ENCODE data around the gene PPP4R1.

The PPP4R1 gene

DNA sequence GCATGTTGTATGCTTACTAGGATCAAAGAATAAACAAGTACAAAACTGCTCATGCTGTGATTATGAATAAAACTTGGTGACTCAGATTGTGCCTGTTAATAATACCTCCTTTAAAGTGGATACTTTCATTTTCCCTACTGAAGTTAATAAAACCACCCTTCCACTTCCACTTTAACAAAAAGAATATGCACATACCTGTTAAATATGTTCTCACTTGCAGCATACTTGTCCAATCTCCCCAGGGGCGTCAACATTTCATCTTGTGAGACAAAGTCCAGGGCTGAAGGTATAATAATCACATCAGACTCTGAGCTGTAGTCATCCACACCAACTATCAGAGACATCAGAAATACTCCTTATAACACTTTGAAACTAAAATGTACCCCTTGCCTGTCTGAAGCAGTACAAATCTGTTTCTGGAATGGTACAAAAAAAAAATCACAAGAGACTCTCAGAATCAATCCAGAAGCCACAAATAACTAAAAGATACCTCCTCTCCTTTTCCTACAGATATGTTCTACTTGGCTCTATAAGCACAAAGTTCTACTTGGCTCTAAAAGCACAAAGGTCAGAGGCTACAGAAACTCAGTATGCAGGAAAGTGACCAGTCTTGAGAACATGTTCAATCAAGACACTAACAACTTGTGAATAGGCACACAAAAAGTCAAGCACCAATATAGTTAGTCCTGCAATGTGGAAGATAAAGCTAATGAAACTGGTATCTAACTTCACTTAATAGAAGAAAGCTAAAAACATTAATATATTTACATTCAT lies 19.3 kb downstream of the PPP4R1 start:
- no peak for DNase-seq (ENCODE audit: low read depth)

DNA sequence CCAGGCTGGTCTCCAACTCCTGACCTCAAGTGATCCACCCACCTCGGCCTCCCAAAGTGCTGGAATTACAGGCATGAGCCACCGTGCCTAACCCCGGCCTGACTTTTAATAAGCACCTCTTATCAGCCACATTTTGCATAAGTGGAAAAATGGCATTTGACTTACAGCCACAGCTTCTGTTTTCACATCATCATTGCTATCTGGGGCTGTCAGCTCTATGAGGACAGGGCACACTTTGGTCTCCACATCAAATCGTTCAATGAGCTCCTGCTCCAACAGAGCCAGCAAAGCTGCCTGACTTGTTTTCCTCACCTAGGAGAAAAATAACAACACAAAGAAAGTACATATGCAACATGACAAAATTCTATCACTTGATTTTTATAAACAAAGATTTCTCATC lies 26.4 kb downstream of the PPP4R1 start:
- no peak for DNase-seq (ENCODE audit: low read depth)

DNA sequence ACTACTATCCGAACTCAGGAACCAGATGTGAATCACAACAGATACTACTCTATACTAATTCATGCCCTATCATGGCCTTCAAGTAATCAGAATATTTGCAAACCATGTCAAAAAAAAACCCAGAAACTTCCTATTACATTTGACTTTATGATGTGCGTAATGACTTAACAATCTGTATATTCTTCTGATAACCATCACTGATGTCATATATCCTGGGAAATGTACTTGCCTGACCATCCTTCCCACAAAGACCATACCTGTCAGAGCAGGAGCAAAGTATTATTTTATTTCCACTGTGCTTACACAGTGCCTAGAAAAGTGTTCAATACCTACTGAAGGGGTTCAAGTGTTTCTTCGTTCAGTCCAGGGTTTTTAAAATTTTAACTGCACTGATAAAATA lies 27.5 kb downstream of the PPP4R1 start:
- DNase-seq (ENCODE audit: low read depth), result no peak

DNA sequence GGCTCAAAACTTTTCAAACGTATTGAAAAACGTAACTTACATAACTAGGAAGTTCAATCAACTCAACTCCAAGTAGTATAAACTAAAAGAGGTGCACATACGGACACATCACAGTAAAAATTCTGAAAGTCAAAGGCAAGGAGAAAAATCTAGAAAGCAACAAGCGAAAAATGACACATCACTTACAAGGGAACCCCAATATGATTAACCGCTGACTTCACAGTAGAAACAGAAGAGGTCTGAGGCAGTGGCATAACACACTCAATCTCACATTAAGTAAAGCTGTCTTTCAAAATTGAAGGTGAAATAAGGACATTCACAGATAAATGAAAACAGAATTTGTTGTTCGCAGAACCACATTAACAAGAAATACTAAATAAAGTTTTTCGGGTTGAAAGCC lies 32.7 kb downstream of the PPP4R1 start:
- no peak for DNase-seq (ENCODE audit: low read depth)

GRCh38 chr18:9578306-9578705 lies 36.1 kb downstream of the PPP4R1 start:
- no peak for DNase-seq (ENCODE audit: low read depth)

DNA sequence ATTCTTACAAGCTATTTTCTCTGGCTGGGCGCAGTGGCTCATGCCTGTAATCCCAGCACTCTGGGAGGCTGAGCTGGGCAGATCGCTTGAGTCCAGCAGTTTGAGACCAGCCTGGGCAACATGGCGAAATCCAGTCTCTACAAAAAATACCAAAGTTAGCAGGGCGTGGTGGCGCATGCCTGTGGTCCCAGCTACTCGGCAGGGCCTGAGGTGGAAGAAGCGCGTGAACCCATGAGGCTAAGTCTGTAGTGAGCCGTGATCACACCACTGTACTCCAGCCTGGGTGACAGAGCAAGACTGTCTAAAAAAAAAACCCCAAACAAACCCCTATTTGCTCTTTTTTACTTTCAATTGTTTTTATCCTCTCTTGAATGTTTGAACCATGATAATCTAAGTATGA lies 37.0 kb downstream of the PPP4R1 start:
- DNase-seq (ENCODE audit: low read depth), result no peak

GRCh38 chr18:9575558-9575957 lies 38.8 kb downstream of the PPP4R1 start:
- peak; percentile 69 for DNase-seq (ENCODE audit: low read depth)

GRCh38 chr18:9574473-9575115 lies 39.8 kb downstream of the PPP4R1 start:
- DNase-seq (ENCODE audit: low read depth), result no peak

GRCh38 chr18:9571546-9571945 lies 42.8 kb downstream of the PPP4R1 start:
- DNase-seq (ENCODE audit: low read depth), result no peak

- no peak for DNase-seq (ENCODE audit: low read depth)
These were observed 44.1 kb downstream of the PPP4R1 start for GRCh38 chr18:9570255-9570654.

DNA sequence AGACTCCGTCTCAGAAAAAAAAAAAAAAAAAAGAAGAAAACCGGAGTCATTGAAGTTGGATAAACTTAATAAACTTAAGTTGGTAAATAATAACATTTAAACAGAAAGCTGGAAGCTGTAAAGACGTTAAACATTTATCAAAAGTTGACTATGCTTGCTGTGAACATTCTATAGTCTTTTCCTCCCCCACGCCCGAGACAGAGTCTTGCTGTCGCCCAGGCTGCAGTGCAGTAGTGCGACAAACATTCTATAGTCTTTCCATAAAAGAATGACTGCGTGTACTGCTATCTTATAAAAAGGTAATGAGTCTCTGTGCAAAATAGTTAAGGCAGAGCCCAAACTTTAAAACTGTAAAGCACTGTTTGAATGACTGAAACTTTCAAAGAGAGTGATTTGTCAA lies 45.2 kb downstream of the PPP4R1 start:
- no peak for DNase-seq (ENCODE audit: low read depth)

DNA sequence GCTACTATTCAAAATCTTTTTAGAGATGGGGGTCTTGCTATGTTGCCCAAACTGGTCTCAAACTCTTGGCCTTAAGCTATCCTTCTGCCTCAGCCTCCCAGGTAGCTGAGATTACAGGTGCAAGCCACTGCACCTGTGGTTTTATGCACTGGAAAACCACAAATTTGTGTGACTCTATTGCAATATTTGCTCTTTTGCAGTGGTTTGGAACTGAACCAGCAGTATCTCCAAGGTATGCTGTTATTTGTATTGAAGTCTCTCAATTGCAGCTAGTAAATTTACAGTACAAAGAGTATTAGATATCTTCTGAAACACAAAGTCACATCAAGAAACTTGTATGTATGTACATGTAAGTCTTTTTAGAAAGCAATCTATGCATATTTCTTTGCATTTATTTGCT lies 46.2 kb downstream of the PPP4R1 start:
- no peak for DNase-seq (ENCODE audit: low read depth)

GRCh38 chr18:9565407-9565806 lies 49.0 kb downstream of the PPP4R1 start:
- DNase-seq (ENCODE audit: low read depth), result no peak

DNA sequence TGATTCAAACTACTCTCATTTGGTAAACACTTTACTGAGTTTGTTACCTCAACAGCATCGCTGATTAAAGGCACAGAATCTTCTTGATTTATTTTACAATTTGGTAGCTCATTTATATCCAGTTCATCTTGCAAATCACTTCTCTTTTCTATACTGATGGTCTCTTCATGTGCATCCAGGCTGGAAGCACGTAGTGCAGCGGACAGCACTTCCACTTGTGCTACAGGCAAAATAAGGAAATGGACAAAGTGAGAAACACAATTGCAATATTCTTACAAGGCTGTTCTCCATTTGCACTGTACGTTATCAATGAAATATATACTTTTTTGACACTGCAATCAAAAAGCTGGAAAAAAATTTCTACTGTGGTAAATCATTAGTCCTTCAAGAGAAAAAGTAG lies 51.0 kb downstream of the PPP4R1 start:
- no peak for DNase-seq (ENCODE audit: low read depth)

- no peak for DNase-seq (ENCODE audit: low read depth)
These were observed 51.8 kb downstream of the PPP4R1 start for GRCh38 chr18:9562584-9562983.

DNA sequence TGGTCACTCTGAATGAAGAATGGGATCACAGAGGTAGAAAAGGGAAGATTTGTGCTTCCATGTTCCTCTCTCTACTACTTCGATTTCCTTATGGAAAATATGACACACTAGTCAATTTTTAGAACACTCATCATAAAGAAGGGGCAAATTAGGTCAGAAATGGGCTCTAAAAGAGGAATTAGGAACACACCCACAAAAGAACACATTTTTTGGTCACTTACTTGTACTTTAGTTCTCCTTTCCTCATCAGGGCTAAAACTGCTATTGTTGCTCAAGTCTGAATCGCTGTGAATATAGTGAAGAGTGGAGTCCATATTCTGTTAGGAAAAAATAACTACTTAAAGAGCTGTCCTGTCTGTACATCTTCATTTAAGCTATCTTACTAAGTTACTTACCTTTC lies 52.6 kb downstream of the PPP4R1 start:
- no peak for DNase-seq (ENCODE audit: low read depth)

GRCh38 chr18:9559253-9559652 lies 55.1 kb downstream of the PPP4R1 start:
- no peak for DNase-seq (ENCODE audit: low read depth)

DNA sequence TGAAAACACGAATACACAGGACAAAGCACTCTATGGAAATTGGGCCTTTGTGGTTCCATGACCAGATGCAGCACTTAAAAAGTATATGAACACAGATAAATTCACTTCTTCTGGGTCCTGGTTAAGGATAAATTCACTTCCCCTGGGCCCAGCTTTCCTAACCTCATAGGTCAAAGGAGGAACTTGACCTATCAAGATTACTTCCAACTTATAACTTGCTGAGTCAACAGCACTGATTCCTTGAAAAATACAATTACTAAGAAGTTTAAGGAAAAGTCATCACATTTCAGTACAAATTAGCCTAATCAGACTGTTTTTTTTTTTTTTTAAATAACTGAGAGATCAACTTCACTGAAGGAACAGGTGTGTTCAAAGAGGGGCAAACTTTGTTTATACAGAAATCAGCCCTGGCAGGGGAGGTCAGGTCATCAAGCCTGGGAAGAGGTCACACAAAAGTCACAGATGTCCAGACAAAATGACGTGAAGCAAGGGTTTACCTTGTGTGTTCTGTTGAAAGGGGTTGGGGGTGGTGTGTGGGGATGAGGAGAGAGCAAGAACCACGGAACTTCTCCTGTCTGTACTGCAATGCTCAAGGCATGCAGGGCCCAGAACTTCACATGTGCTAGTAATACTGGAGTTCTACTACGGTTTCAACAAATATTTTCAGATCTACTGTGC lies 55.8 kb downstream of the PPP4R1 start:
- no peak for DNase-seq (ENCODE audit: low read depth)

GRCh38 chr18:9557250-9557943 lies 57.0 kb downstream of the PPP4R1 start:
- DNase-seq (ENCODE audit: low read depth), result no peak

- DNase-seq (ENCODE audit: low read depth), result no peak
These were observed 61.7 kb downstream of the PPP4R1 start for GRCh38 chr18:9552616-9553015.

- DNase-seq (ENCODE audit: low read depth), result no peak
These were observed 62.2 kb downstream of the PPP4R1 start for GRCh38 chr18:9552191-9552590.

DNA sequence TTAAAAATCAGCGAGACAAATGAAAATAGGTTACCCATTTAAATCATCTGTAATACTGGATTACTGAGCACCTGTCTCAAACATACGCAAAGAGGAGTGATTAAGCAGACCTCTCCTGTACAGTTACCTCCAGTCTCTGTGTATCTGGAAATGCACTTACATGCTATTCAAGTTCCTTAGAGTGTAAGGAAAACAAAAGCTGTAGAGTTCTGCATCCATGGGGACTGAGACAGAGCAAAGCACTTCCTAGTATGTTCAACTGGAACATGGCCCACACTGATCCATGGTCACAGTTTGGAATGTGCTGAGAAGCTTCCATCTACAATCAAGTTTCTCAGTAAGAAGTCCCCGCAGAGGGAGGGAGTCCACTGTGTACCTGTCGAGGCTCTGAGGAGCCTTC lies 63.9 kb downstream of the PPP4R1 start:
- DNase-seq (ENCODE audit: low read depth), result no peak

DNA sequence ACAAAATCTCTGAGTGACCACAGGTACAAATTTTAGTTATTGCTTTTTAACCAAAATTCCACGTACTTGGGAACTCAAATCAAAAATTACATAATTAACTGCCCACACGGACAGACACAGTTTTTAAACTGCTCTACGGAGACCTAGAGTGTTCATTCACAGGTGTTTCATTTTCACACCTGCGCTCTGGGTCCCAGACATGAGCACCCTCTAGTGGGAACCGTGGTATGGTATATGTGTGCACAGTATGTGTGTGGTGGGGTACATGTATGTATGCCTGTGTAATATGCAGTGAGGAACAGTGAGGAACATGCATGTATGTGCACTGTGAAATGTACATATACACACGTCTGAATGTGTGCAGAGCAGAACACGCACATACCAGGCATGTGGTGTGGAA lies 65.0 kb downstream of the PPP4R1 start:
- DNase-seq (ENCODE audit: low read depth), result no peak

Data from HS-5 (cell line).